GM12891 (cell line): ENCODE measurements around the gene PSMG3.

ENCODE experiments used
- PAX5 ChIP-seq: IDR thresholded peaks from 2 replicates; pipeline ENCODE4 v1.6.1; 2011; ENCODE audit warnings: low read length, moderate library complexity, mild to moderate bottlenecking; ENCODE audit not compliant: insufficient read depth, severe bottlenecking
- POLR2A ChIP-seq: IDR thresholded peaks from 2 replicates; pipeline ENCODE4 v1.6.1; 2011; ENCODE audit warnings: low read depth, low read length, control low read depth
- POLR2AphosphoS5 ChIP-seq: IDR thresholded peaks from 2 replicates; pipeline ENCODE4 v1.6.1; 2011; ENCODE audit warnings: low read depth, low read length, control low read depth
- POU2F2 ChIP-seq: IDR thresholded peaks from 2 replicates; pipeline ENCODE4 v1.6.1; 2011; ENCODE audit warnings: low read depth, mild to moderate bottlenecking, control low read depth, low read length, moderate library complexity
- TAF1 ChIP-seq: IDR thresholded peaks from 2 replicates; pipeline ENCODE4 v1.6.1; 2011; ENCODE audit warnings: low read depth, low read length, control low read depth

DNA sequence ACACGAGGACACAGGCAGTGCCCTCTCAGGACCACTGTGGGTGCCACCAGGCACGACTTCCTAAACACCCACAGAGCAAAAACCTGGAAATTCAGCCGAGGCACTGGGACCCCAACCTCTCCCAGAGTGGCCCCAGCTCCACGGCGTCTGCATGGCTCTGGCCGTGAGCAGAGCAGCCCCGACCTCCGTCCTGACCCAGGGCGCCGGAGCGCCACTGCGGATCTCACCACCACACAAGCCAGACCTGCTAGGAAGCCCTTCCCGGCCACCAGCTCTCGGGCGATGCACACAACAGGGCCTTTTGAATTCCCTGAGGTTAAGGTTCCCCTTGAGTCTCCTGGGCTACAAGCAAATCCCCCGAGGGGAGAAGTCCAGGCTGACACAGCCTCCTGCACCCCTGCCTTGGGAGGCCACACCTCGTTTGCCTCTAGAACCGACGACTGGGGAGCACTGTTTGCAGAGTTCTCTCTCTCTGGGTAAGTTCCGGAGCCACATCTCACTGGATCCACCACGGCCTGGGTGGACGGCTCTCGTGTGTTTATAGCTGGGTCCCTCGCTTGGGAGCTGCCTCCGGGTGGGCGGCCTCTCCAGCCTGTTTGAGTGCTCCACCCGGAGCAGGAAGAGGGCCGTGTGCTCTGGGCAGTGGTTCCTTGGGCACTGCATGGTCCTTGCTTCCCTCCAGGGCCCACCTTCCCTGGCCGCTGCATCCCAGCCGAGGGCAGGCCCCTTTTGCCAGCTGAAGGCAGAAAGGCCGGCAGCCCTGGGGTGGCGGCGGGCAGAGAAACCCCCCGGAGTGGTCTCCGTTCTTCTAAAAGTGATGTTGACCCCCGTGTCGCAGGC lies 15.5 kb upstream of the PSMG3 start:
- TF ChIP-seq POLR2AphosphoS5 = no peak
- no peak for TF ChIP-seq POLR2A
- no peak for TF ChIP-seq POU2F2
- TF ChIP-seq TAF1 = no peak
- TF ChIP-seq PAX5 = no peak
